Activated T-cell treated with anti-CD3 and anti-CD28 coated beads for 24 hours (primary cell): Measurements from ENCODE around the gene LGR6.

Experiments
- DNase-seq: peaks from one replicate; pipeline ENCODE4 v3.0.0-alpha.2; 2020; ENCODE audit warnings: low read depth

LGR6 gene

GRCh38 chr1:202288177-202288576, 94.6 kb downstream of the LGR6 start:
- no peak for DNase-seq

- DNase-seq, result no peak
Measured at GRCh38 chr1:202289009-202289408, 95.4 kb downstream of the LGR6 start.

- no peak for DNase-seq
Measured at GRCh38 chr1:202291001-202291400, 97.4 kb downstream of the LGR6 start.

GRCh38 chr1:202291961-202292712, 98.5 kb downstream of the LGR6 start:
- DNase-seq, result no peak

- no peak for DNase-seq
Measured at GRCh38 chr1:202292773-202293172, 99.2 kb downstream of the LGR6 start.

- DNase-seq, result no peak
Measured at GRCh38 chr1:202293569-202293968, 100.0 kb downstream of the LGR6 start.

GRCh38 chr1:202302166-202302565, 108.6 kb downstream of the LGR6 start:
- no peak for DNase-seq

- no peak for DNase-seq
Measured at GRCh38 chr1:202304375-202304774, 110.8 kb downstream of the LGR6 start.

GRCh38 chr1:202305168-202305567, 111.6 kb downstream of the LGR6 start:
- no peak for DNase-seq

GRCh38 chr1:202306535-202307345, 113.1 kb downstream of the LGR6 start:
- no peak for DNase-seq

GRCh38 chr1:202310071-202310725, 116.6 kb downstream of the LGR6 start:
- no peak for DNase-seq

- no peak for DNase-seq
Measured at GRCh38 chr1:202310746-202311145, 117.1 kb downstream of the LGR6 start.

- no peak for DNase-seq
Measured at GRCh38 chr1:202311875-202312635, 118.5 kb downstream of the LGR6 start.

GRCh38 chr1:202315576-202316168, 122.1 kb downstream of the LGR6 start:
- peak; percentile 65 for DNase-seq

GRCh38 chr1:202316186-202316585, 122.6 kb downstream of the LGR6 start:
- DNase-seq, result no peak

GRCh38 chr1:202317941-202318925, 124.6 kb downstream of the LGR6 start:
- no peak for DNase-seq

- no peak for DNase-seq
Measured at GRCh38 chr1:202319381-202320080, 125.9 kb downstream of the LGR6 start.

- no peak for DNase-seq
Measured at GRCh38 chr1:202320081-202320405, 126.4 kb downstream of the LGR6 start.

- no peak for DNase-seq
Measured at GRCh38 chr1:202323731-202324130, 130.1 kb downstream of the LGR6 start.

- no peak for DNase-seq
Measured at GRCh38 chr1:202324646-202325045, 131.0 kb downstream of the LGR6 start.
